Ishikawa (cell line): ENCODE results near the gene C6.

Source experiments
- CEBPB ChIP-seq: IDR thresholded peaks from 2 replicates; pipeline ENCODE4 v1.6.1; 2012
- CREB1 ChIP-seq: IDR thresholded peaks from 2 replicates; pipeline ENCODE4 v1.6.1; 2012; ENCODE audit warnings: low read depth
- EGR1 ChIP-seq: IDR thresholded peaks from 2 replicates; pipeline ENCODE4 v1.6.1; 2012
- EP300 ChIP-seq: IDR thresholded peaks from 2 replicates; pipeline ENCODE4 v1.6.1; 2012; ENCODE audit warnings: borderline replicate concordance
- FOXM1 ChIP-seq: IDR thresholded peaks from 2 replicates; pipeline ENCODE4 v1.6.1; 2012; ENCODE audit warnings: low read depth, borderline replicate concordance
- NFIC ChIP-seq: IDR thresholded peaks from 2 replicates; pipeline ENCODE4 v1.6.1; 2012
- RAD21 ChIP-seq: IDR thresholded peaks from 2 replicates; pipeline ENCODE4 v1.6.1; 2012; ENCODE audit warnings: low read depth
- TAF1 ChIP-seq: IDR thresholded peaks from 2 replicates; pipeline ENCODE4 v1.6.1; 2012; ENCODE audit warnings: low read depth, mild to moderate bottlenecking
- TCF12 ChIP-seq: IDR thresholded peaks from 2 replicates; pipeline ENCODE4 v1.6.1; 2012; ENCODE audit warnings: low read depth
- TEAD4 ChIP-seq: IDR thresholded peaks from 2 replicates; pipeline ENCODE4 v1.6.1; 2012
- YY1 ChIP-seq: IDR thresholded peaks from 2 replicates; pipeline ENCODE4 v1.6.1; 2012; ENCODE audit warnings: low read depth
- ZBTB7A ChIP-seq: IDR thresholded peaks from 2 replicates; pipeline ENCODE4 v1.6.1; 2012; ENCODE audit warnings: low read depth
- TF ChIP-seq, protein P1 (sequence below): IDR thresholded peaks from 2 replicates; pipeline ENCODE4 v1.6.1; 2012; ENCODE audit warnings: low read depth, mild to moderate bottlenecking
- TF ChIP-seq, protein P2 (sequence below): IDR thresholded peaks from 2 replicates; pipeline ENCODE4 v1.6.1; 2012
- TF ChIP-seq, protein P3 (sequence below): IDR thresholded peaks from 2 replicates; pipeline ENCODE4 v1.6.1; 2012

C6 gene

DNA sequence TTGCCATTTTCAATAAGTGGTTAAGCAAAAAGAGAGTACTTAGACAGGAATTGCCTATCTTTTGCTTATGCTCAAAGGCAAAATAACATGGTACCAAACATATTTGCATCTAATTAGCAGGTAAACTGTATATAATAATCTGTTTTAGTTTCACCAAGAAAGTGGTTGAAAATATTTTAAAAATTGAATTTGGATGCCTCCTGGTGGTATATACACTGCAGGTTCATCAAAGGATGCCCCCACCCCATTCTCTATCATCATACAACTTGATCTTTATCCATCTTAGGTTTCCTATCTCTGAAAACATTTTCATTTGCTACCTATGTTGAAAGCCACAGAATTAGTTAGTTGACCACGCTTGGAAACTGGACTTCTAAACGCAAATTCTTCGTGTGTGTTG, 95.2 kb downstream of the C6 start:
- TF ChIP-seq TAF1: no peak
- no peak for TF ChIP-seq YY1
- no peak for TF ChIP-seq FOXM1

DNA sequence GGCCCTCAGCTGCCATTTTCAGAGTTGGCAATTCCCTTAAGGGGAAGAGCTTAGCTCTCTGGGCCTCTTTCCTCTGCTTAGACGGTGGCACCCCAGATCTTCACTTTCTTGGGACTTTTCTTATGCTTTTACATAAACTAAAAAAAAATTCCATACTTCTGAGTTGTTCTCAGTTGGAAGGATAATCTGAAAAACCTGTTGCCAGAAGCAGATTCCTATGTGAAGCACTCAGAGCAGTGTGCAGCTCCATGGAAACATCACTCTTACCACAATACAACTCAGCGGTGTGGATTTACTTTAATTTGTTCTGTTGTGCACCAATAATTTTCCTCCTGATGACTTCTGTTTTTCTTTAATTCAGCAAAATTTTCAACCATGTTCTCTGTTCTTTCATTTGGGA, 98.1 kb downstream of the C6 start:
- TF ChIP-seq YY1: no peak
- no peak for TF ChIP-seq EP300
- TF ChIP-seq NFIC: no peak
- TF ChIP-seq RAD21: no peak
- TF ChIP-seq TCF12: no peak
- TF ChIP-seq CEBPB: no peak
- TF ChIP-seq, protein P1, sequence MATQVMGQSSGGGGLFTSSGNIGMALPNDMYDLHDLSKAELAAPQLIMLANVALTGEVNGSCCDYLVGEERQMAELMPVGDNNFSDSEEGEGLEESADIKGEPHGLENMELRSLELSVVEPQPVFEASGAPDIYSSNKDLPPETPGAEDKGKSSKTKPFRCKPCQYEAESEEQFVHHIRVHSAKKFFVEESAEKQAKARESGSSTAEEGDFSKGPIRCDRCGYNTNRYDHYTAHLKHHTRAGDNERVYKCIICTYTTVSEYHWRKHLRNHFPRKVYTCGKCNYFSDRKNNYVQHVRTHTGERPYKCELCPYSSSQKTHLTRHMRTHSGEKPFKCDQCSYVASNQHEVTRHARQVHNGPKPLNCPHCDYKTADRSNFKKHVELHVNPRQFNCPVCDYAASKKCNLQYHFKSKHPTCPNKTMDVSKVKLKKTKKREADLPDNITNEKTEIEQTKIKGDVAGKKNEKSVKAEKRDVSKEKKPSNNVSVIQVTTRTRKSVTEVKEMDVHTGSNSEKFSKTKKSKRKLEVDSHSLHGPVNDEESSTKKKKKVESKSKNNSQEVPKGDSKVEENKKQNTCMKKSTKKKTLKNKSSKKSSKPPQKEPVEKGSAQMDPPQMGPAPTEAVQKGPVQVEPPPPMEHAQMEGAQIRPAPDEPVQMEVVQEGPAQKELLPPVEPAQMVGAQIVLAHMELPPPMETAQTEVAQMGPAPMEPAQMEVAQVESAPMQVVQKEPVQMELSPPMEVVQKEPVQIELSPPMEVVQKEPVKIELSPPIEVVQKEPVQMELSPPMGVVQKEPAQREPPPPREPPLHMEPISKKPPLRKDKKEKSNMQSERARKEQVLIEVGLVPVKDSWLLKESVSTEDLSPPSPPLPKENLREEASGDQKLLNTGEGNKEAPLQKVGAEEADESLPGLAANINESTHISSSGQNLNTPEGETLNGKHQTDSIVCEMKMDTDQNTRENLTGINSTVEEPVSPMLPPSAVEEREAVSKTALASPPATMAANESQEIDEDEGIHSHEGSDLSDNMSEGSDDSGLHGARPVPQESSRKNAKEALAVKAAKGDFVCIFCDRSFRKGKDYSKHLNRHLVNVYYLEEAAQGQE: no peak
- TF ChIP-seq, protein P2, sequence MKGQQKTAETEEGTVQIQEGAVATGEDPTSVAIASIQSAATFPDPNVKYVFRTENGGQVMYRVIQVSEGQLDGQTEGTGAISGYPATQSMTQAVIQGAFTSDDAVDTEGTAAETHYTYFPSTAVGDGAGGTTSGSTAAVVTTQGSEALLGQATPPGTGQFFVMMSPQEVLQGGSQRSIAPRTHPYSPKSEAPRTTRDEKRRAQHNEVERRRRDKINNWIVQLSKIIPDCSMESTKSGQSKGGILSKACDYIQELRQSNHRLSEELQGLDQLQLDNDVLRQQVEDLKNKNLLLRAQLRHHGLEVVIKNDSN: no peak
- no peak for TF ChIP-seq CREB1
- TF ChIP-seq TAF1: no peak

DNA sequence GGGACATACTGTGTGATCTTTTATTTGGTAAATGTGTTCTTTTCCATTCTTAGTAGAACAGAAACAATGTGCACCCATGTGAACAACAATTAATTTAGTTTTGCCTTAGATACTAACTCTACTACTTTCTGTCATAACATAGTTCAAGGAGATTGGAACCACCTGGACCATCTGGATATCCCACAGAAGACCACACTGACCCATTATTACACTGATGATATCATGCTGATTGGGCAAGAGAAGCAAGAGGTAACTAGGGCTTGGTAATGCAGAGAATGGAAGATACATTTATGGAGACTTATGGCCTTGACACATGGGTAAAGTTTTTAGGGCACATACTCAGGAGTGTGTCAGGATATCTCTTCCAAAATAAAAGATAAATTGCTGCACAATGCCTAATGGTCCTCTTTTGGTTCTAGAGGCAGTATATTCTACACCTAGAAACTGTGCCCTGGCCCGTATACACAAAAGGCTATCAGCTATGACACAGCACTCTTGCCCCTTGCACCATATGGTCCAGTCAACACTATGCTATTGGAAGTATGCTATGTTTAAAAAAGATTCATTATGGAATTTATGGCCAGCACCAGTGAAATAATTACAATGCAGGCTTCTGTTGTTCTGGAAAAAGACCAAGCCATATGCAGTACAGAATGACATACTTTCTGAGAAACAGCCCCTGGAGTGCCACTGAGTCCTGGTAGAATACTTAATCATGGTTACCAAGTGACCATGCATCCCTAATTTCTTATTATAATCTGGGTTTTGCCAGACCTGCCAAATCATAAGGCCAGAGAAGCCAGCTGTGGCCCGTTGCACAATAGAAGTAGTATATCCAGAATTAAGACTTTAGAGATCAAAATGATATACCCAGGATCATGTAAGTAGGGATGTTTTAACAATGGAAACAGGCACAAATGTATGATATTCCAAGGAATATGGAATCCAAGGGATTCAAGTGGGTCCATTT, 100.6 kb downstream of the C6 start:
- TF ChIP-seq CREB1 (no peak), NFIC (no peak), RAD21 (no peak), EGR1 (no peak)
- TF ChIP-seq, protein P2: no peak
- TF ChIP-seq, protein P3, sequence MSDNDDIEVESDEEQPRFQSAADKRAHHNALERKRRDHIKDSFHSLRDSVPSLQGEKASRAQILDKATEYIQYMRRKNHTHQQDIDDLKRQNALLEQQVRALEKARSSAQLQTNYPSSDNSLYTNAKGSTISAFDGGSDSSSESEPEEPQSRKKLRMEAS: no peak
- TF ChIP-seq, protein P1: no peak

DNA sequence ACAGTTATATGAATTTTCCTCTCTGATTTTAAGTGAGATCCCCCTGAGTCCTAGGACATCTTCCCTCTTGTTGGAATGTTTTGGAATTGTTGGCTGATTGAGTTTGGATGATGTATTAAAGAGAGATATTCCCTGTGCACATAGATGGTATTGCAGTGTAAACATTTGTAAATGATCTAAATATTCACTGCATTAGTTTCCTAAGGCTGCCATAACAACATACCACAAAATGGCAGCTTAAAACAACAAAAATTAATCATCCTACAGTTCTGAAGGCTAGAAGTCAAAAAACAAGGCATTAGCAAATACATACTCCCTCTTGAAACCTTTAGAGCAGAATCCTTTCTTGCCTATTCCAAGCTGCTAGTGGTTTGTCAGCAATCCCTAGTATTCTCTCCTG, 104.1 kb downstream of the C6 start:
- TF ChIP-seq EP300 (no peak), NFIC (no peak), CEBPB (no peak), TCF12 (no peak), TAF1 (no peak), RAD21 (no peak), YY1 (no peak), TEAD4 (no peak), EGR1 (no peak), ZBTB7A (no peak), CREB1 (no peak), FOXM1 (no peak)
- TF ChIP-seq, protein P1: no peak
- TF ChIP-seq, protein P3: no peak
- TF ChIP-seq, protein P2: no peak
